Measurements from ENCODE around the gene NAA38. TPM values are rescaled to one million over a fixed set of nuclear protein-coding genes. Genes with fewer than 3 reads are reported as not detected.

Gene NAA38
- total and polyA plus RNA-seq, 9 donors, result 4.6 to 82.8 (median 54.6) TPM

GRCh38 chr17:7841396-7841914 lies 15.9 kb downstream of the NAA38 start:
- DNase-seq, result peak; percentile 93 to 95 (median 94)
- WGBS, 3 donors, result 2 to 4% (median 3%) methylated on average over 21 to 33 of the region's 34 CpGs
- Histone ChIP-seq H3K27ac (peak overlapping the region; percentile 81 to 90), H3K9me3 (no peaks in the 10 kb centered on the region), H3K27me3 (no peaks in the 10 kb centered on the region), H3K4me3 (peak overlapping the region; percentile 83), H3K36me3 (no peaks in the 10 kb centered on the region), H3K4me1 (ENCODE audit: insufficient read depth) (peaks cover 17% of the 10 kb centered on the region)
- no peak for TF ChIP-seq POLR2A (IDR thresholded peaks at IDR 0.05)
- no peak for TF ChIP-seq EP300 (IDR thresholded peaks at IDR 0.05)
- no peak for TF ChIP-seq CTCF (IDR thresholded peaks at IDR 0.05)
- intact Hi-C loops (cut with DNase I), result loop anchor here in 1 of 4 donors (10.0 kb wide), 1 partner anchor 313 kb away; the partner anchor contains the start of gene PER1

GRCh38 chr17:7840875-7841274 lies 16.5 kb downstream of the NAA38 start:
- 66 to 79% (median 70%) methylated on average over 1 of the region's 1 CpG for WGBS, 3 donors
- Histone ChIP-seq H3K4me1 (ENCODE audit: insufficient read depth) (peaks cover 17% of the 10 kb centered on the region), H3K27ac (peak overlapping the region; percentile 81 to 90), H3K36me3 (no peaks in the 10 kb centered on the region), H3K27me3 (no peaks in the 10 kb centered on the region), H3K9me3 (no peaks in the 10 kb centered on the region), H3K4me3 (no peak overlapping the region)
- intact Hi-C loops (cut with DNase I), result loop anchor here in 1 of 4 donors (10.0 kb wide), 1 partner anchor 314 kb away; the partner anchor contains the start of gene PER1
- TF ChIP-seq EP300 (IDR thresholded peaks at IDR 0.05) (no peak), POLR2A (IDR thresholded peaks at IDR 0.05) (no peak), CTCF (IDR thresholded peaks at IDR 0.05) (no peak)
- no peak for DNase-seq

- no peak overlapping the region for H3K4me3 ChIP-seq
- peak overlapping the region in 1 of 2 donors; percentile 90 for H3K27ac ChIP-seq
- intact Hi-C loops (cut with DNase I), result loop anchor here in 1 of 4 donors (10.0 kb wide), 1 partner anchor 314 kb away; the partner anchor contains the start of gene PER1
- no peak for TF ChIP-seq EP300 (IDR thresholded peaks at IDR 0.05)
- TF ChIP-seq POLR2A (IDR thresholded peaks at IDR 0.05), result no peak
- TF ChIP-seq CTCF (IDR thresholded peaks at IDR 0.05), result no peak
- no peaks in the 10 kb centered on the region for H3K27me3 ChIP-seq
- H3K4me1 ChIP-seq (ENCODE audit: insufficient read depth), result peaks cover 17% of the 10 kb centered on the region
- 21 to 43% (median 24%) methylated on average over 1 of the region's 1 CpG for WGBS, 3 donors
- no peaks in the 10 kb centered on the region for H3K9me3 ChIP-seq
- no peaks in the 10 kb centered on the region for H3K36me3 ChIP-seq
- DNase-seq, result no peak
Observed at GRCh38 chr17:7840441-7840840, 16.9 kb downstream of the NAA38 start.

GRCh38 chr17:7839876-7840261 lies 17.5 kb downstream of the NAA38 start:
- 18 to 32% (median 22%) methylated on average over 2 of the region's 2 CpGs for WGBS, 3 donors
- TF ChIP-seq EP300 (IDR thresholded peaks at IDR 0.05), result no peak
- TF ChIP-seq POLR2A (IDR thresholded peaks at IDR 0.05), result no peak
- TF ChIP-seq CTCF (IDR thresholded peaks at IDR 0.05), result no peak
- peak overlapping the region in 1 of 2 donors; percentile 50 for H3K27ac ChIP-seq
- peak in 3 of 5 donors; percentile 39 to 46 (median 44) for DNase-seq
- H3K36me3 ChIP-seq, result no peaks in the 10 kb centered on the region
- H3K9me3 ChIP-seq, result no peaks in the 10 kb centered on the region
- no peaks in the 10 kb centered on the region for H3K27me3 ChIP-seq
- peaks cover 13% of the 10 kb centered on the region for H3K4me1 ChIP-seq (ENCODE audit: insufficient read depth)
- H3K4me3 ChIP-seq, result no peak overlapping the region
- intact Hi-C loops (cut with DNase I), result loop anchor here in 2 of 4 donors (10.0 kb wide), 2 partner anchors 215 to 315 kb away; partner anchors contain the start of genes PER1 (in 1 of the 2) and SAT2 (in 1 of the 2)

Measured in ovary (tissue), 9 donors.